Lower leg skin (tissue), 4 donors: ENCODE measurements around the gene WWC1. TPM values are rescaled to one million over a fixed set of nuclear protein-coding genes. Genes with fewer than 3 reads are reported as not detected.
A peak's percentile ranks its signal among the peaks of the same experiment; 100 is the strongest.

Experiments used
- DNase-seq, 2 donors: peaks; one replicate each; pipeline ENCODE4 v3.0.0-alpha.2; 2019; ENCODE audit warnings: low spot score in 2 of 2
- H3K4me3 ChIP-seq: fragments of 200-600 bp; sonication (generic); 2 replicates; pipeline ENCODE4 v1.5.1; 2017; ENCODE audit warnings: mild to moderate bottlenecking, low read depth; ENCODE audit not compliant: poor library complexity, severe bottlenecking
- POLR2A ChIP-seq, 2 donors: fragments of 450-650 bp; IDR thresholded peaks; one replicate each; pipeline ENCODE4 v1.6.1; 2016 to 2017; ENCODE audit warnings: antibody characterized with exemption in 2 of 2, mild to moderate bottlenecking in 1 of 2, moderate library complexity in 1 of 2
- WGBS, 2 donors: methylation state at CpG; one replicate each; pipeline ENCODE4 v1.1.5; 2018; 5-methylcytosine and 5-hydroxymethylcytosine counted together
- intact Hi-C: fragments of 100-400 bp; cut with DNase I; formaldehyde crosslinking; loops from one replicate; pipeline ENCODE4 v1.15.0; 2023; ENCODE audit warnings: low total_unique reads
- total RNA-seq, 4 donors: library from RNA; depleted of rRNA; stranded (reverse); fragments of >200 nt; gene quantifications; one replicate each; pipeline ENCODE4 v1.1.0, GENCODE V29; 2016
- TF ChIP-seq, protein P1 (sequence below), 3 donors: fragments of 450-650 bp; IDR thresholded peaks; one replicate each; pipeline ENCODE4 v1.5.1; 2016; ENCODE audit warnings: antibody characterized with exemption in 3 of 3, mild to moderate bottlenecking in 3 of 3, moderate library complexity in 2 of 3

The WWC1 gene
- total RNA-seq, 4 donors from 2014 or later = 23.5 to 57.0 (median 30.0) TPM

DNA sequence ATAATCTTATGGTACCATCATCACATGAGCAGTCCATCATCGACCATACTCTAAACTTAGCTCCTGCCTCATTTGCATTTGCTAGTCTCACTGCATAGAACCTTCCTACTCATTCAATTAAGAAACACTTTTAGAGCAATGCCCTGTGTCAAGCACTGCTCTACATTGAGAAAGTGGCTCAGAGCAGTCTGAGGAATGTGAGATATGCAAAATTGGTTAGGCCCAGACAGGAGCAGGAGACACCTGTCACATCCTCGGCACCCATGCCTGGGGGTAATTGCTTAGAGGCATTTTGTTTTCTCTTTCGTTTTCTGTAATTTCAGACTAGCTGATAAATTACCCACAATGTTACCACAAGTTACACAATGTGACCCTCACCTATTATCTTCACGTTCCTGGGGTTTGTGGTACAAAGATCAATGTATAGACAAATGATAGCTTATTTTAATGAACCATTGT, 189.9 kb downstream of the WWC1 start:
- DNase-seq = no peak
- intact Hi-C loops = no loop called here
- H3K4me3 ChIP-seq = no peak overlapping the region
- WGBS, 2 donors = 41 to 49% methylated on average over 4 of the region's 4 CpGs
- TF ChIP-seq, protein P1, sequence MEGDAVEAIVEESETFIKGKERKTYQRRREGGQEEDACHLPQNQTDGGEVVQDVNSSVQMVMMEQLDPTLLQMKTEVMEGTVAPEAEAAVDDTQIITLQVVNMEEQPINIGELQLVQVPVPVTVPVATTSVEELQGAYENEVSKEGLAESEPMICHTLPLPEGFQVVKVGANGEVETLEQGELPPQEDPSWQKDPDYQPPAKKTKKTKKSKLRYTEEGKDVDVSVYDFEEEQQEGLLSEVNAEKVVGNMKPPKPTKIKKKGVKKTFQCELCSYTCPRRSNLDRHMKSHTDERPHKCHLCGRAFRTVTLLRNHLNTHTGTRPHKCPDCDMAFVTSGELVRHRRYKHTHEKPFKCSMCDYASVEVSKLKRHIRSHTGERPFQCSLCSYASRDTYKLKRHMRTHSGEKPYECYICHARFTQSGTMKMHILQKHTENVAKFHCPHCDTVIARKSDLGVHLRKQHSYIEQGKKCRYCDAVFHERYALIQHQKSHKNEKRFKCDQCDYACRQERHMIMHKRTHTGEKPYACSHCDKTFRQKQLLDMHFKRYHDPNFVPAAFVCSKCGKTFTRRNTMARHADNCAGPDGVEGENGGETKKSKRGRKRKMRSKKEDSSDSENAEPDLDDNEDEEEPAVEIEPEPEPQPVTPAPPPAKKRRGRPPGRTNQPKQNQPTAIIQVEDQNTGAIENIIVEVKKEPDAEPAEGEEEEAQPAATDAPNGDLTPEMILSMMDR (IDR thresholded peaks at IDR 0.05) = no peak
- no peak for TF ChIP-seq POLR2A (IDR thresholded peaks at IDR 0.05)

DNA sequence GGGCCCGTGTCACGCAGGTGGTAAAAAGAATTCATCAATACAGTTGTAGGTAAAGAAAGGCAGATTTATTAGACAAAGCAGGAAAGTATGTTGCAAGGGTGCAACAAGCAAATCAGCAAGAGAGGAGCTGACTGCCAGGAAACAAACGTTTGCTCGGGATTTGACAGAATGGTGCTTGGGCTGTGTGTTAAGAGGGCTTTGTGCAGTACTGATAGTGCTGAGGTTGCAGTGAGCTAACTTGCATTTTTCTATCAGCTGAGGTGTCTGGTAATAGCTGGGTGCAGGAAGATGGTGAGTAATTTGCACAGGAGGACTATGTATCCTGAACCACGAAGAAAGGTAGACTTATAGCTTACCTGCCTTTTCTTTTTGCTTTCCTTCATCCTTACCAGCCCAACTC, 190.9 kb downstream of the WWC1 start:
- DNase-seq = no peak
- intact Hi-C loops = no loop called here
- TF ChIP-seq POLR2A (IDR thresholded peaks at IDR 0.05) = no peak
- TF ChIP-seq, protein P1 (IDR thresholded peaks at IDR 0.05) = no peak
- 78 to 80% methylated on average over 5 of the region's 5 CpGs for WGBS, 2 donors
- no peak overlapping the region for H3K4me3 ChIP-seq

DNA sequence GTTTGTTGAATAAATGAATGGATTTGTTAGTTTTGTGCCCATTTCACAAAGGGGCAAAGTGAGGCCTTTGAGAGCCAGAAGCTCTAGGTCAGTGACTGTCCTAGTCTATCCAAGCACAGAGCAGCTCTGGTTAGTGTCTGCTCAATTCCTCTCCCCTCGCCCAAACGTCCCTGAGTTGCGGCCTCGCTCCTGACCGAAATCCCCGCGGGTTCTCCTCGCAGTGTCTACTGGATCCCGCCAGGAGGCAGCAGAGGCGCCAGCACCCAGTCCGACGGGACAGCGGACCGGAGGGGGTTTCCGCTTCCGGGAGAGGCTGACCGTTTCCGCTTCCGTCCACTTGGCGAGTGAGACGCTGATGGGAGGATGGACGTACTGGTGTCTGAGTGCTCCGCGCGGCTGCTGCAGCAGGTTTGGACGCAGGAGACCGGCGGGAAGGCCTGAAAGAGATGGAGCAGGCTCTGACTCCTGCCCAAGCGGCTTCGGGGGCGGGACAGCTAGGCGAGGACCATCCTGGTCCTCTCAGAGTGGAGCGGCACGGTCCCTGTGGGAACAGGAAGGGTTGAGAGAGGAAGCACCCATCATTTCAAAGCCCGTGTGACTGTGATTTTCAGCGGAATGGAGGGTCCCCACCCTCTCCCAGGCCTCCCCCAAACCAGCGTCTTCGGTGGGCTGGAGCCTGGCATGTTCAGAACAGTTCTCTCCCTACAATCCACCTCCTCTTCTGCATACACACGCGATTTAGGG, 194.9 kb downstream of the WWC1 start, which contains the start of gene RARS1:
TSS of gene RARS1 (plus strand) at position 336 of the 744 bp plus-strand sequence. CDS start at position 364, 28 bp downstream.
- 0 to 1% methylated on average over 25 to 40 of the region's 40 CpGs for WGBS, 2 donors
- peak within 1 kb of the TSS; percentile 85 for H3K4me3 ChIP-seq
- DNase-seq = peak; percentile 91 to 98
- intact Hi-C loops = no loop called here
- TF ChIP-seq POLR2A (IDR thresholded peaks at IDR 0.05) = peak in 1 of 2 donors; percentile 38
- TF ChIP-seq, protein P1 (IDR thresholded peaks at IDR 0.05) = peak in 1 of 3 donors; percentile 92

DNA sequence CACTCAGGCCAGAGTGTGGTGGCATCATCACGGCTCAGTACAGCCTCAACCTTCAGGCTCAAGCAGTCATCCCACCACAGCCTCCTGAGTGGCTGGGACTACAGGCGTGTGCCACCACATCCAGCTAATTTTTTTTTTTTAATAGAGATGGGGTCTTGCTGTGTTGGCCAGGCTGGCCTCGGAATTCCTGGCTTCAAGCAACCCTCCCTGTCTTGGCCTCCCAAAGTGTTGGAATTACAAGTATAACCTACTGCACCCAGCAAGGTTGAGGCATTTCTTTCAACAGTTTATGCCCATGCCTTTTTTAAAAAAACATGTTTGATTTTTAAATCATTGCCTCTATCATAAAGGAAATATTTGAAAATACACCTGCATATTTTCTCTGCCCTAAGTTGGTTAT, 197.6 kb downstream of the WWC1 start:
- H3K4me3 ChIP-seq = no peak overlapping the region
- intact Hi-C loops = no loop called here
- WGBS, 2 donors = 92 to 94% methylated on average over 3 of the region's 3 CpGs
- DNase-seq = no peak
- no peak for TF ChIP-seq POLR2A (IDR thresholded peaks at IDR 0.05)
- TF ChIP-seq, protein P1 (IDR thresholded peaks at IDR 0.05) = no peak

DNA sequence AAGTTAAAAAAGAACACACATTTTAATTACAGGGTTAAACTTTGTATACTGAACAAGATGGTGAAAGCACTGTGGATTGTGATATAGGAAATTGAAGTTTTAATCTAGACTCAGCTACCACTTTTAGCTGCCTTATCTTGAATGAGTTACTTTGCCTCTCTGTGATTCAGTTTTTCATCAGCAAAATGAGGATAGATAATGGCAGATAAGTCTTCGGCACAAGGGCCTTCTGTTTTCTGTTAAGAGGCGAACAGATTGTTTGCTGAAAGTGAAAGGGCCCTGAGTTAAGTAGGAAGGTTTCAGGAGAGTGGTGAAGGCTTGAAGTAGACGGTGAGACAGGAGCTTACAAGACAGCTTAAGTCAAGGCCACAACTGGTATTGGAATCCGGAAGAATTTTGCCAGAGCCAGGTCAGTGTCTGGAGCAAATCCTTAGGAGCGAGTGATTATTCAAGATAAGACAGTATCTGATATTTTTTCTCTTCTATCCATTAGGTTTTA, 202.7 kb downstream of the WWC1 start:
- intact Hi-C loops = no loop called here
- H3K4me3 ChIP-seq = no peak overlapping the region
- DNase-seq = no peak
- WGBS, 2 donors = 92 to 93% methylated on average over 5 of the region's 5 CpGs
- TF ChIP-seq POLR2A (IDR thresholded peaks at IDR 0.05) = no peak
- TF ChIP-seq, protein P1 (IDR thresholded peaks at IDR 0.05) = no peak
